HL-60 (cell line): ENCODE measurements around the gene ADAM12.

Experiments used
- DNase-seq, 2 experiments: peaks; one replicate each; pipeline ENCODE4 v3.0.0-alpha.2; 2010 to 2020; ENCODE audit warnings: low read depth in 1 of 2, low spot score in 1 of 2
- H3K27ac ChIP-seq: fragments of 250-450 bp; sonication (Bioruptor Pico); replicated peaks from 2 replicates; pipeline ENCODE4 v1.5.1; 2020; ENCODE audit warnings: mild to moderate bottlenecking, moderate library complexity
- H3K27me3 ChIP-seq: fragments of 250-450 bp; sonication (Bioruptor Pico); 2 replicates; pipeline ENCODE4 v1.5.1; 2021; ENCODE audit warnings: mild to moderate bottlenecking, moderate library complexity; ENCODE audit not compliant: insufficient read depth, poor library complexity, severe bottlenecking
- H3K4me3 ChIP-seq: replicated peaks from 2 replicates; pipeline ENCODE4 v1.5.1; 2011; ENCODE audit warnings: mild to moderate bottlenecking, control low read depth, low read length; ENCODE audit not compliant: insufficient read depth
- CTCF ChIP-seq: IDR thresholded peaks from one replicate; pipeline ENCODE4 v1.5.1; 2011; ENCODE audit warnings: low read length, control low read depth, inconsistent platforms; ENCODE audit not compliant: insufficient read depth
- GABPA ChIP-seq: IDR thresholded peaks from 2 replicates; pipeline ENCODE4 v1.6.1; 2012; ENCODE audit warnings: low read depth
- POLR2AphosphoS5 ChIP-seq: IDR thresholded peaks from 2 replicates; pipeline ENCODE4 v1.6.1; 2012; ENCODE audit warnings: low read depth
- REST ChIP-seq: IDR thresholded peaks from 2 replicates; pipeline ENCODE4 v1.6.1; 2012; ENCODE audit warnings: low read depth; ENCODE audit not compliant: insufficient replicate concordance
- SPI1 ChIP-seq: IDR thresholded peaks from 2 replicates; pipeline ENCODE4 v1.6.1; 2012; ENCODE audit warnings: low read depth, mild to moderate bottlenecking, borderline replicate concordance

Gene ADAM12

DNA sequence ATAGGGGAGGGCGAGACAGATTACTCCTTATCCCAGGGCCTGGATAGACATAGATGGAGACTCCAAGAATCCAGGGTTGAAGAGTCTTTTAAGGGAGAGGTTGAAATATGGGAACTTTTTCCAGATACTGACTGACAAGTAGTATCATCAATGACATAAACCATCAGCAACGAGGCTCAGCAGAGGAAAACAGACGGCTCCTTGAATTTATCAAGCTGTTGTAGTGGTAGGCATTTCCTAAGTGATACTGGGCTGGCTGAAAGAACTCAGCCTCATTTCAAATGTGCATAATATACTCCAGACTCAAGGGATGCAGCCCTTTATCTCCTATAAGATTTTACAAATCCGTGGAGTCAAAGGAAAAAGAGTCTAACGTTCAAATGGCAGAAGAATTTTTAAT lies 341.4 kb downstream of the ADAM12 start:
- Histone ChIP-seq H3K27ac (no peak overlapping the region), H3K4me3 (no peak overlapping the region), H3K27me3 (no peaks in the 10 kb centered on the region)
- TF ChIP-seq REST (no peak), POLR2AphosphoS5 (no peak), GABPA (no peak), SPI1 (no peak), CTCF (no peak)
- no peak for DNase-seq

DNA sequence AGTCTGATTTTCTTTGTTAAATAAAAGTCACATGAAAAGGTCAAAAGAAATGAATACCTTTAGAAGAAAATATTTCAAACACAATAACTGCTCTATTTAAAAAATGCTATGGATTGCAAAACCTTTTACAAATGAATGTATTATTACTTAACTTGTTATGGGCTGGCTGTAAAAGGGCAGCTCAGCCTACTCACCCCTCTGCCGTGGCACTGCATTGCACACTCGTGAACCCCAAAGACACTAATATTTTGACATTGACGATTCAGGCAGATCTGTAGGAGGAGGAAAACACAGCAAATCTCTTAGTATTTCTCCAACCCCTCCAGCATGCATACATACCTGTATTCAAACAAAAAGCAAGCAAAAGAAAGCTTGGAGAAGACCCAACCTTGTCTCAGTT lies 342.4 kb downstream of the ADAM12 start:
- Histone ChIP-seq H3K4me3 (no peak overlapping the region), H3K27me3 (no peaks in the 10 kb centered on the region), H3K27ac (no peak overlapping the region)
- no peak for DNase-seq
- TF ChIP-seq CTCF (no peak), SPI1 (no peak), GABPA (no peak), REST (no peak), POLR2AphosphoS5 (no peak)

DNA sequence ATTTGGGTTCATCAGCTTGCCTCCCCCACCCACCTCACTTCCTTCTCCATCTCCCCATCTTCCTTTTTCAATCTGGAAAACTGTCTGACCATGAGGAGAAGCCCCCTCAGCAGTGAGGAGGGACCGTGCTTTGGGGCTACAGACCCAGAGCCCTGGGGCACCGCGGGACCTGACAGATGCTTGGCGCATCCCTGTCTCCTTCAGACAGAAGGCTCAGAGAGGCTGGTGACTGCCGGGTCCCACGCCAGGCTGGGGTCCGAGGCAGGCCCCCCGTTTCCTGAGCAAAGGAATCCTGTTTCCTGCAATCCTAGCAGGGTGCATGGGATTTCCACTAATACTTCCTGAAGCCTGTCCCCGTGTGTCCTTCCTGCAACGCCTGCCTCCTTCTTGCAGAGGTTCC lies 344.9 kb downstream of the ADAM12 start:
- Histone ChIP-seq H3K27me3 (no peaks in the 10 kb centered on the region), H3K27ac (no peak overlapping the region), H3K4me3 (no peak overlapping the region)
- DNase-seq = no peak
- TF ChIP-seq CTCF (no peak), SPI1 (no peak), POLR2AphosphoS5 (no peak), GABPA (no peak), REST (no peak)
